OCI-M2 (cell line): ENCODE results near the gene NPEPL1.
A peak's percentile ranks its signal among the peaks of the same experiment; 100 is the strongest.
"Not testable (repeated sequence)": the region's sequence is repeated elsewhere in the genome, so short reads cannot be mapped to it uniquely, and the experiment has no call there.

Source experiments
- DNase-seq: peaks from one replicate; lab custom pipeline; 2025; ENCODE audit not compliant: unreplicated experiment; lab: John Stamatoyannopoulos, UW

NPEPL1 gene

GRCh38 chr20:58692579-58693225 lies at the start of gene NPEPL1:
NPEPL1 (plus strand) TSS chr20:58692800; CDS start chr20:58692901, 101 bp downstream.
- no peak for DNase-seq

DNA sequence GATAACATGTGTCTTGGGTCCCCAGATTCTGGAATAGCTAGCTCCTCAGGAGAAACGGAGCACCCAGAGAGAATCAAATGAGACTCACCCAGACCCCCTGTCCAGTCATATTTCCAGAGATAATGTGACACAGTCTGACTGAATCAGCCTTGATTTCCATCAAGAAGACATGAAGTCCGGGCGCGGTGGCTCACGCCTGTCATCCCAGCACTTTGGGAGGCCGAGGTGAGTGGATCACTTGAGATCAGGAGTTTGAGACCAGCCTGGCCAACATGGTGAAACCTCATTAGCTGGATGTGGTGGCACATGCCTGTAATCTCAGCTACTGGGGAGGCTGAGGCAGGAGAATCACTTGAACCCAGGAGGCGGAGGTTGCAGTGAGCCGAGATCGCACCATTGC lies 49.7 kb upstream of the NPEPL1 start:
- not testable (repeated sequence) for DNase-seq

DNA sequence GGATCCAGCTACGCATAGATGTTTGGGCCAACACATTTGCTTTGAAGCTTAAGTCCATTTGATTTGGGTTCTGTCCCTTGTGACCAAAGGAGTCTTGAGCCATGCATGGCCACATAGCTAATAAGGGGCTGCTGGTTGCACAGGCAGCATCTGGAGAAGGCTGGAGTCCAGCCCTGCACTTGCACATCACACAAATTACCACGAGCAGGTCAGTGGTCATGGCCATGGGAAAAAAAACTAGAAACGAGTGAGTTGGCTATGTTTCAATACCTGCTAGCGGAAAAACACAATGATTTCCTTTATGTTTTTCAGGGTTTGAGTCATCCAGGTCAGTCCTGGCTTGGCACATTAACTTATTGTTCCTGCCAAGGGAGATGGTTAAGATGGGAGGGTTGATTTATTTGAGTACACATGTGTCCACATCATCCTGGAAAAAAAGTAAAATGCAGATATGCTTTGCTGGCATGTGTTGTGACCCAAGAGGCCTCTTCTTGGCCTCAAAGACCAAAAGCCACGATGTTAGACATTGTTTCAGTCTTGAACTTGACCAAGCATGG lies 47.1 kb upstream of the NPEPL1 start:
- DNase-seq = no peak

DNA sequence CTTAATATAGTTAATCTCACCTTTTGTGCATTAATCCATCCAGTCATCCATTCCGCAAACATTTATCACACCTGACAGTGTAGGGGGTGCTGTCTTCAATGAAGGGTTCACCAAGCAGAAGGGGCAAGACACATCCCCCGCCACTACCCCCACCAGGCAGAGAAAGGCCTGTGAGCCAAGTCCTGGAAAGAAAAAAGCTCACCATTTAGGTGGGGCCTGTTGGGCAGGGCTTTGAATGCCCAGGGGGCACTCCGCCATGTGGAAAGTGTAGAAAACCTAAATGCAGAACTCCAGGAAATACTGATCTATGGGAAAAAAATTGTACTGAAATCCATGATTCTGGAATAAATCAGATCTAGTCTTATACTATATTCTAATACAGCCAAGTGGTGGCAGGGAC lies 46.3 kb upstream of the NPEPL1 start:
- no peak for DNase-seq

DNA sequence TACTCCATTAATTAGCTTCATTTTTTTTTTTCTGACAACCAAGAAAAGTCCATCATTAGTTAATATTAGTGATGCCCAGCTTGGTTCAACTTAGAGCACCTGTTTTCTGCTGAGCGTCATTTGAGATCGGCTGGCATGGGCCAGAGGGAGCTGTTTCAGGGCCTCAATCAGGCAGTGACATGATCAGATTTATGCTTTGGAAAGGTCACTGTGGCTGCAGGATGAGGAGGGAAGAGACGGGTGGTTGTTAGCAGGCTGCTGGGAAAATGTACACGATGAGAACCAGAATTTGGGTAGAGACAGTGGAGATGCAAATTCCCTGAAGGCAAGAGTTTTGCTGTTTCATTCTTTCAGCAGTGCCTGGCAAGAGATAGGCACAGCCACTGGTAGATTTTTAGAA lies 45.9 kb upstream of the NPEPL1 start:
- DNase-seq = no peak

- DNase-seq = no peak
Observed at GRCh38 chr20:58647162-58647795, 45.3 kb upstream of the NPEPL1 start.

DNA sequence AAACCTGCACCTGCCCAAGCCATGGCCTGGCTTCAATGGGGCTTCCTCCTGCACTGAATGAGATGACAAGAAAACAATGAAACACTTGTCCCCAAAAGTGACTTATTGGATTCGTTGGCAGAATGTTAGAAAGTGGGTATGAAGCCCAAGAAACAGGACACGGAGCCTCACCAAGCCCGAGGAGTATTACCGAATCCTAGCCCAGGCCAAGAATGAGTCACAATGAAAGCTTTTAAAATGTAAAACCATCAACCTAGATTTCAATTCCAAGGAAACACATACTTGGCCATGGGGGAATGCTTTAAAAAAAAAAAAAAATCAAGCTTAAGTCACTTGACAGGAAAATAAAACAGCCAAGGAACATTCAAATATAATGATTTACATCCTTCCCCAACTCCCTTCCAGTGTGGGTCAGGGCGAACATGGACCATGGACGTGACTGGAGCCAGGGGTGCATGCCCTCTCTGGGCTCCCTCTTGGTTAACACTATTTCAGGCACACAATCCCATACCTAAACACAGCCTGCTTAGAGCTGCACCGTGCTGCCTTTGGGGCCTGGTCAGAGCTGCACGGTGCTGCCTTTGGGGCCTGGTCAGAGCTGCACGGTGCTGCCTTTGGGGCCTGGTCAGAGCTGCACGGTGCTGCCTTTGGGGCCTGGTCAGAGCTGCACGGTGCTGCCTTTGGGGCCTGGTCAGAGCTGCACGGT lies 44.7 kb upstream of the NPEPL1 start:
- no peak for DNase-seq

- not testable (repeated sequence) for DNase-seq
Observed at GRCh38 chr20:58648502-58648825, 44.1 kb upstream of the NPEPL1 start.

GRCh38 chr20:58649288-58650180 lies 43.1 kb upstream of the NPEPL1 start:
- DNase-seq = no peak

GRCh38 chr20:58650181-58650775 lies 42.3 kb upstream of the NPEPL1 start:
- no peak for DNase-seq

GRCh38 chr20:58650776-58651558 lies 41.6 kb upstream of the NPEPL1 start, which contains the start of gene STX16:
STX16 (plus strand) TSS chr20:58651283; CDS start chr20:58652007, 724 bp downstream.
- DNase-seq = peak; percentile 72

DNA sequence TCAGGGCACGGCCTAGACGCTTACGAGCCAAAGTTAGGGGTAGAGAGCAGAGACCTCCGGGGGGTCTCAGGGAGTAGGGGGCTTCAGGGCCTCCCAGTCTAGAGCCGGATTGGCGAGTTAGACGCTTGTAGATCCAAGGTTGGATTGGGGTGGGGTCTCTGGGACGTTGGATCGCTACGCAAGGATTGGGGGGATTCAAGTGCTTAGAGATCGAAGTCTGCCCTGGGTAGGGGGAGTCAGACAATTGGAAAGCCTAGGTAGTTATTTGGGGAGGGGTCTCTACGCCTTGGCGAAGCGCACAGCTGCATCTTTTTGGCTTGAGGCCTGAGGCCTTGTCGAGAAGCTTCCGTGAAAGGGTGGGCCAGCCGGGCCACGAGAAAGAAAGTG lies 41.0 kb upstream of the NPEPL1 start:
- DNase-seq = no peak

DNA sequence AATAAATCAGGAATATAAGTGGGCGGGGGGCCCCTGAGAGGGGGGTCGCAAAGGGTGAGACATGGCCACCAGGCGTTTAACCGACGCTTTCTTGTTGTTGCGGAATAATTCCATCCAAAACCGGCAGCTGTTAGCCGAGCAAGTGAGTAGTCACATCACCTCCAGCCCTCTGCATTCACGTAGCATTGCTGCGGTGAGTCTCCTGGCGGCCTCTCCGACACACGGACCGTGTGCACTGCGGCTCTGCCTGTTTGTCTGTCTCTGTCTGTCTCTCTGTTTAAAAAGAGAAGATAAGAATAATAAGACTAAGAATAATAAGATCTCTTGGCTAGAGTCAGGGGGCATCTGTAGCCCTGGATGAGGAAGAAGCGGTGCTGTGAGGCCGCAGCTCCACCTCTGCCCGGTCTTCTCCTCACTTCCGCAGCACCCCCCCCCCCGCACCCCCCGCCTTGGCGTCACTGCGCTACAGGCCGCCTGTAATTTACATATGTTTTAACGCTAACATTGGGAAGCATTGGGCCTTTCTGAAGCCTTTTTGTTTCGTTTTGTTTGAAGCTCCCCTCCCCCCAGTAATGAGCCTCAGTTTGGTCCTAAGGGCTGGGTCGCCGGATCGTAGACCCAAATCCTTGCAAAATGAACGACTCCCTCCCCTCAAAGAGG lies 40.5 kb upstream of the NPEPL1 start:
- no peak for DNase-seq

DNA sequence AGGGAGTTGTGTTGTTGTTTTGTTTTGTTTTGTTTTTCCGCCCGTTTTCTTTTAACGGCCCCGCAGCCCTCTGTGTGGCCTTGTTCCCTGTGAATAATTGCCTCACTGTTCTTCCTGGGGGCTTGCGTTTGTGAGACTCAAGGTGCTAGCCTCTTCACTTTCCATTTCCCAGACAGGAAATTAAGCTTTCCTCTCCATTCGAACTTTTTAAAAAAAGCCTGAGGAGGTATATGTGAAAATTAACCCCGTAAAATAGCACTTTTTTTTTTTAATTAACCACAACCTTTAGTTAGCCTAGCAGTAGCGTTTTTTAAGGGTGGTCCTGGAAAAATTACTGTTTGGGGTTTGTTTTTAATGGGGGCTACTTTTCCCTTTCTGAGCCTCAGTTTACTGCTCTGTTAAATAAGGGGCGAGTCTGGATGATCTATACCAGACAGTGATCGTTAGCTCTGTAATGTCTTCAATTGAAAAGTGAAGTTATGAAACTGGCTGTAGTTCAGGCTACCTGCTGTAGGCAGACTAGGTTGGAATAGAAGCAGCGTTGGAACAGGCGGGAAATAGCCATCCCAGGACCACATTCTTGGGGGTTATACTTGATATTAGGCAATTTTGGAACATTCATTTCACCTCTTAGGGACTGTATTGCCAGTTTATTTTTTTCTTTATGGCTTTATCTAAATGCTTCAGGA lies 39.9 kb upstream of the NPEPL1 start:
- no peak for DNase-seq

GRCh38 chr20:58654337-58654736 lies 38.3 kb upstream of the NPEPL1 start:
- DNase-seq = no peak

DNA sequence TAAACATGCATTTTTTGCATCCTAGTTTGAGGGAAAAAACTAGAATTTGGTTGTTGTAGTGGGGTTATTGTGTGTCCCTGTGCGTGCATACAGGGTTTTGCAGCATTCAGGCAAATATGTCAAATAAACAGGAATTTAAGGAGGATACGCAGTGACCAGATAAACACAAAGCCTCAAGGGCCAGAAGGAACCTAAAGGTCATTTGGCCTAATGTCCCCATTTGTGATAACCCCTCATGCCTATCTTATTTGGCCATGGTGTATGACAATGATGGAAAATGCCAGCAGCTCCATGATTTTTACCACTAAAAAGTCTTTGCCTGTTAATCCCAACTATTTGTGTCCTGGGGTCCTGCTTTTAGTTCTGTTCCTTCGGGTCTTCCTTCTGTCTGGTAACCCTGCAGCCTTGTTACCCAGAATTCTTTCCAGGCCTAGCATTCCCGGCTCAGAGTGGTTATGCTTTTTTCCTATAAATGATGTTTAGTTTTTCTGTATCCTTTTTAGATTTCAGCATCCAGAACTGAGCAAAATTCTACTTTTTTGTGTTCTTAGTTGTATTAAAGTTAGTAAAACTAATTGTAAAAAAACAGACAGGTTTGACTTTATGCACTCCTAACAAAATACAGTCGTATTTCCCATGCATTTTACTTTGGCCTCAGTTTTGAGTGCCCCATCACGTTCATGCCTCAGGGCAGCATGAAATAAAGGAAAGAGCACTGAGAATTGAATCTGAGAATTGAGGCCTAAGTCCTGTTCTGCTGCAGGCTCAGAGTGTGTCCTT lies 37.1 kb upstream of the NPEPL1 start:
- DNase-seq = no peak

DNA sequence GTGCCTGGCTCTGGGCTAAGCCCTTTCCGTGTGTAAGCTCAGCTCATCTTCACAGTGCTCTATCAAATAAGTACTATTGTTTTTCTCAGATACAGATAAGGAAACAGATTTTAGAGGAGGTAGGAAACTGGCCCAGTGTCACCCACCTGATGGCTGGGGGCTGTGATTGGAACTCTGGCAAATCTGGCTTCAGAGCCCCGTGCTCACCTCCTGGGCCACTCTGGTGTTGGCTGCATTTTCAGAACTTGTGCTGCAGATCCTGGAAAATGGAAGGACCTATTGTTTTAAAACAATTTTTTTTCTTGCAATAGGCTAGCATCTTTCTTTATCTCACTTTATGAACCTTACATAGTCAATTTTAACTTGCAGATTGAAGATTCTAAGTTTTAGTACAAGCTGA lies 35.8 kb upstream of the NPEPL1 start:
- DNase-seq = no peak

DNA sequence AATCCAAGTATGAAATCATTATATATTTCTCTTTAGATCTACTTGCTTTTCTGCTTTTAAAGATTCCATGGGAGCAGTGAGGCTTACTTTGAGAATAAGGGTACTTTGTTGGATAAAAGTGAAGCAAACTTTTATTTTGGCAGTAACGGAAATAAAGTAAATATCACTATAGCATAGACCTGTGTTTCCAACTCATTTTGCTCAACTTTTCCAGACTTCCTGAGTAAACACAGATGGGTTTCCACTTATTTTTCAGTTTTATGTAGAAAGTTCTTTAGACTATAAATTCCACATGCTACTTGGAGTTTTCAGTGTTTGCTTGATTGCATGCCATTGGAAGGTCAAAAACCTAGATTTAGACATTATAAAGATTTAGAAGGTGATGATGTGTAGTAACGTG lies 35.3 kb upstream of the NPEPL1 start:
- DNase-seq = no peak
